MV-4-11 (cell line): Measurements from ENCODE around the gene LUC7L3.

Experiments used
- DNase-seq: peaks from one replicate; lab custom pipeline; 2025; lab: John Stamatoyannopoulos, UW

The LUC7L3 gene

GRCh38 chr17:50758989-50759544 is 39.7 kb downstream of the LUC7L3 start:
- DNase-seq = no peak

GRCh38 chr17:50762177-50762576 is 42.8 kb downstream of the LUC7L3 start:
- DNase-seq = no peak

DNA sequence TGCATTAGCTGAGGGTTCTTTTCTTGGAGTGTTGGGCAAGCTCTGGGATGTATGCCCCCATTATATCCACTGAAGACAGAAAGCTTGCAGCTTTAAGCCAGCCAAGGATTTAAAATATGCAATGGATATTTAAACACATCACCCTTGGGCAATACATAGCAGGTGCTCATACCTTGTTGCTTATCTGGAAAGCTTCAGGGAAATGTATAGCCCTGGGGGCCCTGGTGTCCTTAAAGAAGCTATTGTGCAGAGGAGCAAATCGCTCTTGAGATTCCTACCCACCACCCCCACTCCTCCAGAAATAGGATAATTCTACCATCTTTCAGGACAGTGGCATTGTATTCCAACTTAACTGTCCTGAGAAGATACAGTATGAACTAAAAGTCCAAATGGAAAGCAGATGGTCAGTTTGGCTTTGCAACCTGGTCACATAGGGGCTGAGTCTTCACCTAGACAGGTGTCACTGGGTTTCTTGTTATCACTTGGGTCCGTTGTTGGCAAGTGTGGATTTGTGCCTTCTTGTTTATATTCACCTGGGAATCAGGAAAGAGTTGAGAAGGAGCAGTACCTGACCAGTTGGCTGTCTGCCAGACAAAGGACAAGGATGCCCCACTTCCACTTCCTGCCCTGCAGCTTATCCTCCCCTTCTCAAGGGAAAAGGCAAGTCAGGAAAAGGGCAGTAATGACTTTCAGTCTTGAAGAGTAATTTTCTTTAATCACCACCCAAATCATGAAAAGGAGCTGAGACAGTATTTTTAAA is 44.5 kb downstream of the LUC7L3 start:
- no peak for DNase-seq

DNA sequence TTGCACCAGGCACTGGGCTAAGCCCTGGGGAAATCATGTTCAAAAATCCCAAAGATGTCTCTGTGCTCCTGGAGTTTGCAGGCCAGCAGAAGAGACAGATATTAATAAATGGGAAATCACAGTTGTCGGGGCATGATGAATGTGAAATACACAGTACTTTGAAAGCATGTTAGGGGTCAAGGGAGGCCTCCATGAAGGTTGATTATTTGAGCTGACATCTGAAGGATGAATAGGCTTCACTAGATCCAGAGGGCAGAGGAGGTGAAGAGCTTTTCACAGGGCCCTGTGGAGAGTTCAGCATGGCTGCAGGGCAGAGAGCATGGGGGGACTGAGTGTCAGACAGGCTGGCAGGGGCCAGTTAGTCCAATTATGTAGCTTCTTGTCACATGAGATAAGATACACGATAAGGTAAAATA is 45.3 kb downstream of the LUC7L3 start:
- DNase-seq = no peak

- peak; percentile 66 for DNase-seq
Measured at GRCh38 chr17:50765454-50766221, 46.2 kb downstream of the LUC7L3 start.

- DNase-seq = no peak
Measured at GRCh38 chr17:50766222-50767023, 47.0 kb downstream of the LUC7L3 start.

- DNase-seq = no peak
Measured at GRCh38 chr17:50767030-50767429, 47.6 kb downstream of the LUC7L3 start.

GRCh38 chr17:50767446-50767845 is 48.0 kb downstream of the LUC7L3 start, which contains the start of gene ANKRD40CL:
TSS of gene ANKRD40CL (minus strand) at chr17:50767518. CDS start at chr17:50766913, 605 bp downstream.
- DNase-seq = no peak

GRCh38 chr17:50768346-50768761 is 49.0 kb downstream of the LUC7L3 start:
- no peak for DNase-seq

DNA sequence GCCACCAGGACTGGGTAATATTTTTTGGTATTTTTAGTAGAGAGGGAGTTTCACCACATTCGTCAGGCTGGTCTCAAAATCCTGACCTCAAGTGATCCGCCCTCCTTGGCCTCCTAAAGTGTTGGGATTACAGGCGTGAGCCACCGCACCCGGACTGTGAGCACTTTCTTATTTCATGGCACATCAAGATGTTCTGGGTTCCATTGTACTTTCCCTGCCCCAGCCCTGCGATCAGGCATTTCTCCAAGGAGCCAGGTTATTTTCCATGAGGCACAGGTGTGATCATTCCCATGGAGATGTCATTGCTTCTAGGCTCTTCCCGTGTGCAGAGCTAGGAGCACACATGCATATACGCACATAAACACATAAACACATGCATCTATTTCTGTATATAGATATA is 50.5 kb downstream of the LUC7L3 start:
- no peak for DNase-seq

DNA sequence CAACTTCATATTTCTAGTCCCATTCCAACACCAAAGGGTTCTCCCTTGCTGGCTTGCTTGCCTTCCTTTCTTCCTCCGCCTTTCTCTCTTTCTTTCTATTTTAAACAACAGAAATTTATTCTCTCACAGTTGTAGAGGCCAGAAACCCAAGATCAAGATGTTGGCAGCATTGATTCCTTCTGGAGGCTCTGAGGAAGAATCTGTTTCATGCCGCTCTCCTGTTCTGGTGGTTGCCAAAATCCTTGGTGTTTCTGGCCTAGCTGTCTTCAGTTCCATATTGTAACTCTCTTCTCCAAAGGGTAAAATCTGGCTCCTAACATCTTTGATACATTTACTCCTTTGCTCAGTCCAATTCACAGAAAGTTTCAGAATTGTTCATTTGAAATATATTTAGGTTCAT is 50.9 kb downstream of the LUC7L3 start:
- DNase-seq = no peak

DNA sequence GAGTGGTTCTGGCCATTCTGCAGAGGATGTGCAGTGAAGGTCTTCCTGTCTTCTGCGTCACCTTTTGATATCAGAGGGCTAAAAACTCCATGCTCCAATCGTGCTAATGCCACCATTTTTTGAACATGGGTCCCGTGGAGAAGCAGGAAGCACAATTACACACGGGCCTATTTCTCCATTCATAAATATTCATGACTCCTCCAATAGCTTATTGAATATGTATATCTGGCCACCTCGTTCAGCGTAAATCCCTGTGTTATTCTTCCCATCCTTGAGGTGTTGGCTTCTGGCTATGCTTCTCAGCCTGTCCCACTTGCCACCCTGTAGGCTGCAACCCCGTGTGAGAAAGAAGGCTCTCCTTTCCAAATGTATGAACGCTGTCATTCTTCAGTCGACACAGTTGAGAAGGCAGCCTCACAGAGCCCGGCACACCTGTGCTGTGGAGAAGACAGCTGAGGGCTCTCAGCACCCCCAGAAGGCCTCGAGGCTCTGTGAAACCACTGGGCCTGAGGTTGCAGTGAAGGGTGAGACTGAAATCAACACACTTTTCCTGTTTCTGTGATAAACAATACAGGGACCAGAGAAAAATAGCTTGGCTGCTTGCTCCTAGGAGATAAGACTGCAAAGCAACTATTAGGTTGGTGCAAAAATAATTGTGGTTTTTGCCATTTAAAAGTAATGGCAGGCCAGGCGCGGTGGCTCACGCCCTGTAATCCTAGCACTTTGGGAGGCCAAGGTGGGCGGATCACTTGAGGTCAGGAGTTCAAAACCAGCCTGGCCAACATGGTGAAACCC is 52.8 kb downstream of the LUC7L3 start:
- DNase-seq = no peak

DNA sequence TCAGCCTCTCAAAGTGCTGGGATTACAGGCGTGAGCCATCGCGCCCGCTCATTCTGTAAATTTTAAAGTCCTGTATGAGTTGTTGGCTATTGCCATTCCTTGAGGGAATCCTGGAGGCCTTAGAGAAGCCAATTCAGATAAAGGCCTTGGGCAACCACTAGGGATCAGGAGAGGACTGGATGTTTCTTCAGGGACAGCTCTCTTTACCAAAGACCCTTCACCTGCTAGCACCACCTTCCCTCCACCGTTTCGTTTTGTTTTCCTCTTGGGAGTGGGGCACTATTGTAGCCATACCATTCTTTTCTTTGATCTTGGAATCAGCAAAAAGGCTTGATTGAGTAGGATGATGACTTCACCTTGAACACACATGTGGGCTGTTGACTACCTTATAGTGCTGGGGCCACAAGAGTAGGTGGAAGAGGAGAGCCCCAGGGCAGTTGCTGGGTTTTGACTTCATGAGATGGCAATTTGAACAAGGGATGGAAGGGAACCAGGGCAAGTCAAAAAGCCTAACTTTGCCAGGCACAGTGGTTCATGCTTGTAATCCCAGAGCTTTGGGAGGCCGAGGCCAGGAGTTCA is 54.9 kb downstream of the LUC7L3 start:
- no peak for DNase-seq

DNA sequence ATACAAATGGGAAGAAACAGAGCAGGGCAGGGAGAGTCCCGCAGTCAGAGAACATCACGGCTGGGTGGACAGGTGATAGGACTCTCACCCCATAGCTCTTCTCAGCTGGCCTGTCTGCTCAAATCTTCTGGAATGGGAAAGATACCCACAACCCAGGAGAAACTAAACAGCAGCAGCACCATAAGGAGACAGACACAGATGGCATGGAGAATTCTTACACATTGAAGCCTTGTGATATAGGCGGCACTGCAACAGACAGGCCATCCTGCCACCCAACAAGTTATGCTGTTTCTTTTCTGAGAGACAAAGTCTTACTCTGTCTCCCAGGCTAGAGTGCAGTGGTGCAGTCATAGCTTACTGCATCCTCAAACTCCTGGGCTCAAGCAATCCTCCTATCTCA is 56.5 kb downstream of the LUC7L3 start:
- DNase-seq = no peak

DNA sequence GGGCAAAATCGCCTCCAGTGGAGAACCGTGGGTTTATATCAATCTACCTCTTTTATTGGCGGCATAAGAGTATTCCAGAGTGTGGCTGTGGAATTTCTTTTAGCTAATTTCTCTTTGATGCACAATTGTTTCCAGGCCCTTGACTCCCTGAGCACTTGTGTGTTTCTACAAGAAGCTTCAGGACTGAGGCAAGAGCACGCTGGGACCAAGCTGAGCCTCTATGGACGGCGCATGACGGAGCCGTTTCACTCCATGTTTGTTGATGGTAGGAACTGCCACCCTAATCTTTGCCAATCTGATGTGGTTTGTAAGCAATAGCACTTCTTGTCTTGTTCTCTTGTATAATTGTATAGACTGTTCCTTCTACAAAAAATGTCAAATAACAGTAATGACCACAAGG is 59.1 kb downstream of the LUC7L3 start:
- DNase-seq = no peak

- DNase-seq = no peak
Measured at GRCh38 chr17:50778988-50779387, 59.6 kb downstream of the LUC7L3 start.

DNA sequence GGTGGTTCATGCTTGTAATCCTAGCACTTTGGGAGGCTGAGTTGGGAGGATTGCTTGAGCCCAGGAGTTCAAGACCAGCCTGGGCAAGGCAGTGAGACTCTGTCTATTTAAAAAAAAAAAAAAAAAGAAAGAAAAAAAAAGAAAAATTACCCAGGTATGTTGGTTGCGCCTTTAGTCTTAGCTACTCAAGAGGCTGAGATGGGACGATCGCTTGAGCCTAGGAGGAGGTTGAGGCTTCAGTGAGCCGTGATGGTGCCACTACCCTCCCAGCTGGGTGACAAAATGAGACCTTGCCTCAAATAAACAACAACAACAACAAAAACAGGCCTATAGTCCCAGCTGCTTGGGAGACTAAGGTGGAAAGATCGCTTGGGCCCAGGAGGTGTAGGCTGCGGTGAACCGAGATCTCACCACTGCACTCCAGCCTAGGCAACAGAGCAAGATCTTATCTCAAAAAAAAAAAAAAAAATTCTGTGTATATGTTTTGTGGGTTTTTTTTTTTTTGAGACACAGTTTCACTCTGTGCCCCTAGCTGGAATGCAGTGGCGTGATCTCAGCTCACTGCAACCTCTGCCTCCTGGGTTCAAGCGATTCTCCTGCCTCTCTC is 60.4 kb downstream of the LUC7L3 start:
- DNase-seq = no peak

DNA sequence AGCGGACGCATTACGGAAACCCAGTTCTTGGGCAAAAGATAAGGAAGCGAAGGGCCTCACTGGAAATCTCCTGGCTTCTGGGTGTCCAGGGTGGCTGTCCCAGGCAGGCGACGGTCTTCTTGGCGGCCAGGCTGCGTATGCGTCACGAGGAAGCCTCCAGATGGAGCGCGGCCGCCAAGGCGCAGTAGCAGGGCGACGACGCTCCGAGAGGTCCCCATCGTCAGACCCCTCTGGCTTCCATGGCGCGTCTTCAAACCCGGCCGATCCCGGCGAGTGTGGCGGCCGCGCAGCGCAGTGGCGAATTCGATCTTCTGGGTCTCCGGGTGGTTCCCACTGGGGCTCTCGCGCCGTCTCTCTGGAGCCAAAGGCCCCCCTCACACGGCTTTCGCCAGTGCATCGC is 61.8 kb downstream of the LUC7L3 start:
- DNase-seq = no peak

GRCh38 chr17:50783193-50783660 is 63.8 kb downstream of the LUC7L3 start:
- DNase-seq = peak; percentile 67

- no peak for DNase-seq
Measured at GRCh38 chr17:50783905-50784304, 64.5 kb downstream of the LUC7L3 start.
